SU-DHL-6 (cell line): ENCODE data around the gene PPIL6.

ENCODE experiments used
- H2AFZ ChIP-seq: fragments of 200-600 bp; sonication (generic); 2 replicates; pipeline ENCODE4 v1.6.1; 2014; ENCODE audit warnings: low read depth, mild to moderate bottlenecking, moderate library complexity, mixed read lengths, antibody characterized with exemption, low read length; ENCODE audit not compliant: severe bottlenecking
- H3F3A ChIP-seq: fragments of 200-600 bp; shearing (Covaris generic); 2 replicates; pipeline ENCODE4 v1.6.0; 2016; ENCODE audit warnings: antibody characterized with exemption, mild to moderate bottlenecking; ENCODE audit not compliant: insufficient read depth
- H3K27ac ChIP-seq: fragments of 200-600 bp; sonication (generic); 2 replicates; pipeline ENCODE4 v1.5.1; 2016; ENCODE audit warnings: low read depth, mild to moderate bottlenecking, low read length, moderate library complexity, mixed read lengths
- H3K27me3 ChIP-seq: fragments of 200-600 bp; sonication (generic), shearing (Covaris generic); 2 replicates; pipeline ENCODE4 v1.6.0; 2014; ENCODE audit warnings: mild to moderate bottlenecking, low read length
- H3K36me3 ChIP-seq: fragments of 200-600 bp; sonication (generic); 2 replicates; pipeline ENCODE4 v1.6.1; 2014; ENCODE audit warnings: mild to moderate bottlenecking, low read length, mixed read lengths
- H3K4me2 ChIP-seq: fragments of 300-600, 200-600 bp; shearing (Covaris generic), sonication (generic); 2 replicates; pipeline ENCODE4 v1.6.0; 2014; ENCODE audit warnings: low read length, low read depth, mild to moderate bottlenecking; ENCODE audit not compliant: poor library complexity, severe bottlenecking
- H3K4me3 ChIP-seq: fragments of 200-600 bp; sonication (generic); 2 replicates; pipeline ENCODE4 v1.5.1; 2014; ENCODE audit warnings: antibody characterized with exemption, low read length, mild to moderate bottlenecking, mixed read lengths; ENCODE audit not compliant: insufficient read depth, poor library complexity, severe bottlenecking
- H3K79me2 ChIP-seq: fragments of 200-600 bp; sonication (generic); 2 replicates; pipeline ENCODE4 v1.6.1; 2014; ENCODE audit warnings: mild to moderate bottlenecking, low read length, moderate library complexity; ENCODE audit not compliant: insufficient read depth
- H3K9ac ChIP-seq: fragments of 200-600 bp; sonication (generic); 2 replicates; pipeline ENCODE4 v1.7.0; 2014; ENCODE audit warnings: mild to moderate bottlenecking, low read length
- H3K9me2 ChIP-seq: fragments of 200-600 bp; sonication (generic); replicated peaks from 2 replicates; pipeline ENCODE4 v1.6.1; 2014; ENCODE audit warnings: low read length; ENCODE audit not compliant: insufficient read depth
- H3K9me3 ChIP-seq: fragments of 200-600 bp; sonication (generic); 2 replicates; pipeline ENCODE4 v1.6.1; 2014; ENCODE audit warnings: low read length, mixed read lengths; ENCODE audit not compliant: insufficient read depth
- H4K20me1 ChIP-seq: fragments of 200-600 bp; sonication (generic); 2 replicates; pipeline ENCODE4 v1.6.1; 2014; ENCODE audit warnings: low read depth, mild to moderate bottlenecking, antibody characterized with exemption, low read length, moderate library complexity, mixed read lengths
- CTCF ChIP-seq: fragments of 200-600 bp; sonication (generic); IDR thresholded peaks from one replicate; pipeline ENCODE4 v1.5.1; 2017; ENCODE audit warnings: antibody characterized with exemption, mild to moderate bottlenecking, low read length, moderate library complexity; ENCODE audit not compliant: insufficient read depth, poor library complexity, severe bottlenecking
- EZH2phosphoT487 ChIP-seq: fragments of 200-600 bp; sonication (generic), shearing (Covaris generic); conservative IDR thresholded peaks from 2 replicates; pipeline ENCODE4 v1.6.1; 2018; ENCODE audit warnings: mild to moderate bottlenecking, antibody characterized with exemption, low read length, moderate library complexity, mixed read lengths

The PPIL6 gene

GRCh38 chr6:109420751-109421150 is 19.7 kb downstream of the PPIL6 start:
- Histone ChIP-seq H3K4me3 (no peak overlapping the region), H3K27me3 (no peaks in the 10 kb centered on the region), H3K9me2 (no peaks in the 10 kb centered on the region), H3K9me3 (no peaks in the 10 kb centered on the region), H3F3A (no peaks in the 10 kb centered on the region), H3K79me2 (no peaks in the 10 kb centered on the region), H3K4me2 (no peak overlapping the region), H3K27ac (no peak overlapping the region), H4K20me1 (no peaks in the 10 kb centered on the region), H3K36me3 (no peaks in the 10 kb centered on the region), H2AFZ (no peak overlapping the region), H3K9ac (no peak overlapping the region)
- TF ChIP-seq CTCF (no peak), EZH2phosphoT487 (no peak)

GRCh38 chr6:109417646-109418045 is 22.8 kb downstream of the PPIL6 start:
- no peak overlapping the region for H2AFZ ChIP-seq
- no peaks in the 10 kb centered on the region for H3K79me2 ChIP-seq
- H3K9me3 ChIP-seq, result no peaks in the 10 kb centered on the region
- no peaks in the 10 kb centered on the region for H3K36me3 ChIP-seq
- H3K9me2 ChIP-seq, result no peaks in the 10 kb centered on the region
- no peaks in the 10 kb centered on the region for H4K20me1 ChIP-seq
- no peaks in the 10 kb centered on the region for H3F3A ChIP-seq
- H3K4me3 ChIP-seq, result no peak overlapping the region
- no peak overlapping the region for H3K27ac ChIP-seq
- no peak overlapping the region for H3K4me2 ChIP-seq
- no peak overlapping the region for H3K9ac ChIP-seq
- no peaks in the 10 kb centered on the region for H3K27me3 ChIP-seq
- TF ChIP-seq EZH2phosphoT487 (no peak), CTCF (no peak)

GRCh38 chr6:109411034-109411433 is 29.4 kb downstream of the PPIL6 start:
- Histone ChIP-seq H4K20me1 (no peaks in the 10 kb centered on the region), H3K4me3 (no peak overlapping the region), H3K27ac (no peak overlapping the region), H3K36me3 (no peaks in the 10 kb centered on the region), H3K9ac (no peak overlapping the region), H3F3A (no peaks in the 10 kb centered on the region), H3K9me2 (no peaks in the 10 kb centered on the region), H3K79me2 (no peaks in the 10 kb centered on the region), H3K4me2 (no peak overlapping the region), H2AFZ (no peak overlapping the region), H3K9me3 (no peaks in the 10 kb centered on the region), H3K27me3 (no peaks in the 10 kb centered on the region)
- TF ChIP-seq CTCF (no peak), EZH2phosphoT487 (no peak)

- Histone ChIP-seq H3F3A (no peaks in the 10 kb centered on the region), H3K27me3 (no peaks in the 10 kb centered on the region), H2AFZ (no peak overlapping the region), H3K9me3 (no peaks in the 10 kb centered on the region), H3K4me2 (no peak overlapping the region), H3K27ac (no peak overlapping the region), H4K20me1 (no peaks in the 10 kb centered on the region), H3K79me2 (no peaks in the 10 kb centered on the region), H3K36me3 (no peaks in the 10 kb centered on the region), H3K4me3 (no peak overlapping the region), H3K9me2 (no peaks in the 10 kb centered on the region), H3K9ac (no peak overlapping the region)
- TF ChIP-seq CTCF, result no peak
- TF ChIP-seq EZH2phosphoT487, result no peak
Observed at GRCh38 chr6:109406196-109406595, 34.2 kb downstream of the PPIL6 start.
